ENCODE results near the gene BAIAP3. TPM values are rescaled to one million over a fixed set of nuclear protein-coding genes. Genes with fewer than 3 reads are reported as not detected.

The BAIAP3 gene
- total RNA-seq, 1 donor from 2014 or later = 6.9 TPM

DNA sequence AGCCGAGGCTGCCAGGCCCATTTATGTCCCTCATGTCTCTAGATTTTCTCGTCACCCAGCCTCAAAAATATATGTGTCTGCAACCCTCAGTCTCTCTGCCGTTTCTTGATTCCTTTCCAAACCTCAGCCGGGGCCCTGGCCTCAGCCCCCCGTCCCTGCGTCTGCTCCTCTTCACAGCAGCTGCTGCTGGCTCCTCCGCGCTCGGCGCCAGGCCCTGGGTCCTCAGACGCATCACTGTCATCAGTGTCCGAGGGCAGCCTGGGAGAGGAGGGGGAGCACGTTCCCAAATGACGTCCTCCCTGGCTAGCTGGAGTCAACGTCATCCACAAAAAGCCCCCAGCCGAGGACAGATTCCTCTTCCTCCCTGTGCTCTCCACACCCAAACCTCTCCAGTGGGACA is 15.9 kb downstream of the BAIAP3 start:
- no peaks in the 10 kb centered on the region for H3K27me3 Mint-ChIP-seq
- DNase-seq (ENCODE audit: extremely low spot score, unreplicated experiment) = no peak
- peaks cover 12% of the 10 kb centered on the region for H3K4me1 Mint-ChIP-seq (ENCODE audit: unreplicated experiment)
- H3K4me3 Mint-ChIP-seq = no peak overlapping the region
- TF ChIP-seq, protein P1, sequence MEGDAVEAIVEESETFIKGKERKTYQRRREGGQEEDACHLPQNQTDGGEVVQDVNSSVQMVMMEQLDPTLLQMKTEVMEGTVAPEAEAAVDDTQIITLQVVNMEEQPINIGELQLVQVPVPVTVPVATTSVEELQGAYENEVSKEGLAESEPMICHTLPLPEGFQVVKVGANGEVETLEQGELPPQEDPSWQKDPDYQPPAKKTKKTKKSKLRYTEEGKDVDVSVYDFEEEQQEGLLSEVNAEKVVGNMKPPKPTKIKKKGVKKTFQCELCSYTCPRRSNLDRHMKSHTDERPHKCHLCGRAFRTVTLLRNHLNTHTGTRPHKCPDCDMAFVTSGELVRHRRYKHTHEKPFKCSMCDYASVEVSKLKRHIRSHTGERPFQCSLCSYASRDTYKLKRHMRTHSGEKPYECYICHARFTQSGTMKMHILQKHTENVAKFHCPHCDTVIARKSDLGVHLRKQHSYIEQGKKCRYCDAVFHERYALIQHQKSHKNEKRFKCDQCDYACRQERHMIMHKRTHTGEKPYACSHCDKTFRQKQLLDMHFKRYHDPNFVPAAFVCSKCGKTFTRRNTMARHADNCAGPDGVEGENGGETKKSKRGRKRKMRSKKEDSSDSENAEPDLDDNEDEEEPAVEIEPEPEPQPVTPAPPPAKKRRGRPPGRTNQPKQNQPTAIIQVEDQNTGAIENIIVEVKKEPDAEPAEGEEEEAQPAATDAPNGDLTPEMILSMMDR (conservative IDR thresholded peaks at IDR 0.05) = no peak
- no peak overlapping the region for H3K27ac Mint-ChIP-seq
- no peaks in the 10 kb centered on the region for H3K36me3 Mint-ChIP-seq
- no peaks in the 10 kb centered on the region for H3K9me3 Mint-ChIP-seq

DNA sequence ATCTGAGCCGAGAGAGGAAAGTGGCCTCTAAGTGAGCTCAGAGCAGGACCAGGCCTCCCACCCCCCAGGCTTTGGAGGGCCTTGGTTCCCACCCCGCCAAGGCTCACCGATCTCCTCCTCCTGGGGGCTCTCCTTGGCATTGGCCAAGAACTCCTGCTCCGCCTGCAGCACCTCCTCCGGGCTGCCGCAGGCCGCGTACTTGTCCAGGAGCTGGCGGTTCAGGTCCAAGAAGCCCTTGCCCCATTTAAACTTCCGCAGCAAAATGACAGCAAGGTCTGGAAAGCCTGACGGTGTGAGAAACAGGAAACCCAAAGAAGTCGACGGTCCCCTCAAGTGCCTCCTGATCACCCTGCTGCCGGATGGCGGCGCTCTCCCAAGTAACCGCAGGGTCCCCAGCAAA is 16.5 kb downstream of the BAIAP3 start:
- Mint-ChIP-seq H3K36me3 (no peaks in the 10 kb centered on the region), H3K9me3 (no peaks in the 10 kb centered on the region), H3K4me1 (ENCODE audit: unreplicated experiment) (peaks cover 12% of the 10 kb centered on the region), H3K4me3 (peak overlapping the region; percentile 87), H3K27ac (no peak overlapping the region), H3K27me3 (no peaks in the 10 kb centered on the region)
- TF ChIP-seq, protein P1 (conservative IDR thresholded peaks at IDR 0.05) = no peak
- no peak for DNase-seq (ENCODE audit: extremely low spot score, unreplicated experiment)

DNA sequence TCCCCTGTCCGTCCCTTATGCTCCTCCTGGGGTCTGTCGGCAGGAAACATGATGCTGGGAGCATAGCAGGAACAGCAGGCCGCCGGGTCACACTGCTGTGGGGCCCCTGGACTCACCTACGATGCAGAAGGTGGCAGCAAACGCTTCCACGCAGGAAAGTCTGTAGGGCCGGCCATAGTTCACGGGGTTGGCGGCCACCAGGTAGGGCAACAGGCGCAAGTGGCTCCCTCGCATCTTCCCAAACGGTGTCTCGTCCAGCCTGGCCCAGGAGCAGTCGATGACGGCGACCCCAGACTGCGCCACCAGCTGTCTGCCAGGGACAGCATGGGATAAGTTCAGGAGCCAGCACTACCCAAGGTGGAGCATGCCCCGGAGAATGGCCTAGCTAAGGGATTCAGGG is 17.2 kb downstream of the BAIAP3 start:
- H3K9me3 Mint-ChIP-seq = no peaks in the 10 kb centered on the region
- no peaks in the 10 kb centered on the region for H3K36me3 Mint-ChIP-seq
- DNase-seq (ENCODE audit: extremely low spot score, unreplicated experiment) = no peak
- peak overlapping the region; percentile 87 for H3K4me3 Mint-ChIP-seq
- H3K27ac Mint-ChIP-seq = peak overlapping the region; percentile 50
- H3K4me1 Mint-ChIP-seq (ENCODE audit: unreplicated experiment) = peaks cover 12% of the 10 kb centered on the region
- no peaks in the 10 kb centered on the region for H3K27me3 Mint-ChIP-seq
- TF ChIP-seq, protein P1 (conservative IDR thresholded peaks at IDR 0.05) = no peak

DNA sequence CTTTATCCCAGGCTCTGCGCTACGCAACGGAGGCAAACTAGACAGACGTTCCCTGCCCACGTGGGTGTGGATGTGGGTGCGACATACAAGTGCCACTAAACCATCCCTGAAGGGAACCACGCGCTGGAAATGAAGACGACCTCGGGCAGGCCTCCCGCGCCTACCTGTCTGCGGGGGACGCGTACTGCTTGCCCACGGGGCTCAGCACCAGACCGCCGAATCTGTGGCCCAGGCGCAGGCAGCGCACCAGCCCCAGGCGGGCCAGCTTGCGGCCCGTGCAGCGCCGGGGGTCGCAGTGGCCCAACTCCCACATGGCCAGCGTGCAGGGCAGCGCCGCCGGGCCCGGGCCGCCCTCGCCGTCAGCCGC is 17.8 kb downstream of the BAIAP3 start:
- peaks cover 12% of the 10 kb centered on the region for H3K4me1 Mint-ChIP-seq (ENCODE audit: unreplicated experiment)
- no peaks in the 10 kb centered on the region for H3K27me3 Mint-ChIP-seq
- H3K27ac Mint-ChIP-seq = peak overlapping the region; percentile 50
- DNase-seq (ENCODE audit: extremely low spot score, unreplicated experiment) = no peak
- TF ChIP-seq, protein P1 (conservative IDR thresholded peaks at IDR 0.05) = no peak
- no peaks in the 10 kb centered on the region for H3K36me3 Mint-ChIP-seq
- peak overlapping the region; percentile 87 for H3K4me3 Mint-ChIP-seq
- H3K9me3 Mint-ChIP-seq = no peaks in the 10 kb centered on the region

DNA sequence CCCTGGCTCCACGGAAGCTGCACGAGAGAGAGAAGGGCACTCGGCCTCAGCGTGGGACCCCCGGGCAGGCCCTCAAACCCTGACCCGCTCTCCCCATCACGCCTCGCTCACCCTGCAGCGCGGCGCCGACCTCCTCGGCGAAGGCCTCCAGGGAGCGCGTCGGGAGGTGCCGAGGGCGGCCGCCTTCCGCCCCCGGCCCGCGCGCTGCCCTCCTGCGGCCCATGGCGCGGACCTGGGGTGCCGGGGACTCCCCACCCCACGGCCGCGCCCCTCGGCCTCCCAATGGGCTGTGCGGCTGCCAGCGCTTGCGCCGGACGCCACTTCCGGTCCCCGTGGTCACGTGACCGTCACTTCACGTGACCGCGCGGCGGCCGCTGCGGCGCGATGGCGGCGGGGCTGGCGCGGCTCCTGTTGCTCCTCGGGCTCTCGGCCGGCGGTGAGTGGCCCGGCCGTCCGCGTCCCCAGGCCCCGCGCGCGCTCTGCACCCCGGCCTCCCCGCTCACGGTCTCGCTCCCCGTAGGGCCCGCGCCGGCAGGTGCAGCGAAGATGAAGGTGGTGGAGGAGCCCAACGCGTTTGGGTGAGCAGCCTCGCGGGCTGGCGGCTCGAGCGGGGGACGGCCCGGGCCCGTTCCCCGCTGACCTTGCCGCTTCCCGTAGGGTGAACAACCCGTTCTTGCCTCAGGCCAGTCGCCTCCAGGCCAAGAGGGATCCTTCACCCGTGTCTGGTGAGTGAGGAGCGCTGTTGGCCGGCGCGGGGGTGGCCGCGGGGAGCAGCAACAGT is 18.3 kb downstream of the BAIAP3 start, which contains the start of the genes GNPTG and TSR3:
Gene GNPTG (plus strand): TSS at position 350 of the 781 bp plus-strand sequence. CDS start 35 bp downstream, at position 385.
Gene TSR3 (minus strand): TSS at position 297 of the 781 bp plus-strand sequence. CDS start 74 bp downstream, at position 223.
- Mint-ChIP-seq H3K4me3 (peak within 1 kb of the TSS; percentile 90), H3K27me3 (no peaks in the 10 kb centered on the region), H3K9me3 (no peaks in the 10 kb centered on the region), H3K27ac (peak within 1 kb of the TSS; percentile 74), H3K36me3 (no peaks in the 10 kb centered on the region), H3K4me1 (ENCODE audit: unreplicated experiment) (peaks cover 12% of the 10 kb centered on the region)
- TF ChIP-seq, protein P1 (conservative IDR thresholded peaks at IDR 0.05) = no peak
- peak; percentile 91 for DNase-seq (ENCODE audit: extremely low spot score, unreplicated experiment)
